Astrocyte (in vitro differentiated cells and primary cell): ENCODE measurements around the gene RNF150. TPM values are rescaled to one million over a fixed set of nuclear protein-coding genes. Genes with fewer than 3 reads are reported as not detected.
A peak's percentile ranks its signal among the peaks of the same experiment; 100 is the strongest.

Experiments used
- DNase-seq: peaks from one replicate; pipeline ENCODE4 v3.0.0-alpha.2; 2010; ENCODE audit warnings: low read depth
- FAIRE-seq: peaks from 2 replicates; lab custom pipeline; 2011; peaks lifted over from hg19 to GRCh38; lab: Jason Lieb, UNC
- H2AFZ ChIP-seq: 2 replicates; pipeline ENCODE4 v1.6.0; 2012; ENCODE audit warnings: low read depth, low read length, inconsistent platforms
- H3K27ac ChIP-seq: 2 replicates; pipeline ENCODE4 v1.5.1; 2011; ENCODE audit warnings: low read depth, low read length, inconsistent platforms
- H3K27me3 ChIP-seq: 2 replicates; pipeline ENCODE4 v1.6.0; 2011; ENCODE audit warnings: low read length, inconsistent platforms; ENCODE audit not compliant: insufficient read depth
- H3K36me3 ChIP-seq: 2 replicates; pipeline ENCODE4 v1.5.1; 2011; ENCODE audit warnings: low read length, inconsistent platforms; ENCODE audit not compliant: insufficient read depth
- H3K4me1 ChIP-seq: 2 replicates; pipeline ENCODE4 v1.5.1; 2011; ENCODE audit warnings: low read length, inconsistent platforms; ENCODE audit not compliant: insufficient read depth
- H3K4me2 ChIP-seq: 2 replicates; pipeline ENCODE4 v1.6.0; 2012; ENCODE audit warnings: low read length, inconsistent platforms
- H3K4me3 ChIP-seq: 2 replicates; pipeline ENCODE4 v1.5.1; 2011; ENCODE audit warnings: low read depth, mild to moderate bottlenecking, low read length, inconsistent platforms; ENCODE audit not compliant: insufficient read depth
- H3K79me2 ChIP-seq: 2 replicates; pipeline ENCODE4 v1.6.0; 2012; ENCODE audit warnings: mild to moderate bottlenecking, low read length, inconsistent platforms; ENCODE audit not compliant: insufficient read depth
- H3K9ac ChIP-seq: 2 replicates; pipeline ENCODE4 v1.6.0; 2012; ENCODE audit warnings: mild to moderate bottlenecking, low read length, inconsistent platforms
- H3K9me3 ChIP-seq: 2 replicates; pipeline ENCODE4 v1.5.1; 2012; ENCODE audit warnings: low read depth, mild to moderate bottlenecking, low read length, inconsistent platforms; ENCODE audit not compliant: insufficient read depth
- H4K20me1 ChIP-seq: 2 replicates; pipeline ENCODE4 v1.6.0; 2012; ENCODE audit warnings: low read length, inconsistent platforms; ENCODE audit not compliant: insufficient read depth
- H3K27ac Mint-ChIP-seq: one replicate; pipeline ENCODE4 v1.8.0; 2021; ENCODE audit warnings: mild to moderate bottlenecking, mixed read lengths; ENCODE audit not compliant: unreplicated experiment
- H3K27me3 Mint-ChIP-seq: one replicate; pipeline ENCODE4 v1.8.0; 2021; ENCODE audit warnings: low read depth, mixed read lengths; ENCODE audit not compliant: unreplicated experiment
- H3K36me3 Mint-ChIP-seq: one replicate; pipeline ENCODE4 v1.8.0; 2021; ENCODE audit warnings: low read depth, mixed read lengths; ENCODE audit not compliant: unreplicated experiment
- H3K4me1 Mint-ChIP-seq: one replicate; pipeline ENCODE4 v1.8.0; 2021; ENCODE audit warnings: low read depth, mixed read lengths; ENCODE audit not compliant: unreplicated experiment
- H3K4me3 Mint-ChIP-seq: one replicate; pipeline ENCODE4 v1.8.0; 2021; ENCODE audit warnings: mild to moderate bottlenecking, moderate library complexity, mixed read lengths; ENCODE audit not compliant: unreplicated experiment
- H3K9me3 Mint-ChIP-seq: one replicate; pipeline ENCODE4 v1.8.0; 2021; ENCODE audit warnings: mild to moderate bottlenecking, mixed read lengths; ENCODE audit not compliant: unreplicated experiment
- CTCF ChIP-seq: IDR thresholded peaks from 2 replicates; pipeline ENCODE4 v1.5.1; 2011; ENCODE audit warnings: low read depth, mild to moderate bottlenecking, inconsistent platforms, low read length, moderate library complexity; ENCODE audit not compliant: insufficient read depth
- EZH2 ChIP-seq: IDR thresholded peaks from 2 replicates; pipeline ENCODE4 v1.6.1; 2012; ENCODE audit warnings: mild to moderate bottlenecking, low read length, inconsistent platforms; ENCODE audit not compliant: insufficient read depth
- total RNA-seq: library from RNA; stranded (reverse); gene quantifications from 2 replicates; pipeline ENCODE4 v1.2.1, GENCODE V29; 2021

RNF150 gene
- total RNA-seq, 1 donor from 2014 or later: 5.2 TPM

GRCh38 chr4:140844061-140844460, 289.2 kb downstream of the RNF150 start:
- Histone ChIP-seq H3K36me3 (no peaks in the 10 kb centered on the region), H3K4me2 (no peak overlapping the region), H2AFZ (no peak overlapping the region), H3K9ac (no peak overlapping the region), H3K4me1 (no peaks in the 10 kb centered on the region), H3K27ac (no peak overlapping the region), H3K27me3 (no peaks in the 10 kb centered on the region), H4K20me1 (no peaks in the 10 kb centered on the region), H3K4me3 (no peak overlapping the region), H3K79me2 (no peaks in the 10 kb centered on the region), H3K9me3 (no peaks in the 10 kb centered on the region)
- TF ChIP-seq CTCF (no peak), EZH2 (no peak)
- no peaks in the 10 kb centered on the region for H3K4me1 Mint-ChIP-seq
- H3K36me3 Mint-ChIP-seq: no peaks in the 10 kb centered on the region
- H3K27me3 Mint-ChIP-seq: no peaks in the 10 kb centered on the region
- no peak overlapping the region for H3K27ac Mint-ChIP-seq
- DNase-seq (no peak), FAIRE-seq (no peak)
- no peak overlapping the region for H3K4me3 Mint-ChIP-seq
- no peaks in the 10 kb centered on the region for H3K9me3 Mint-ChIP-seq

- DNase-seq: no peak
- FAIRE-seq: no peak
- Mint-ChIP-seq H3K4me3 (no peak overlapping the region), H3K27ac (no peak overlapping the region), H3K36me3 (no peaks in the 10 kb centered on the region), H3K9me3 (no peaks in the 10 kb centered on the region), H3K27me3 (no peaks in the 10 kb centered on the region), H3K4me1 (no peaks in the 10 kb centered on the region)
- Histone ChIP-seq H4K20me1 (no peaks in the 10 kb centered on the region), H3K4me3 (no peak overlapping the region), H3K9ac (no peak overlapping the region), H3K4me1 (no peaks in the 10 kb centered on the region), H3K36me3 (no peaks in the 10 kb centered on the region), H3K9me3 (no peaks in the 10 kb centered on the region), H3K27me3 (no peaks in the 10 kb centered on the region), H2AFZ (no peak overlapping the region), H3K27ac (no peak overlapping the region), H3K4me2 (no peak overlapping the region), H3K79me2 (no peaks in the 10 kb centered on the region)
- no peak for TF ChIP-seq CTCF
- no peak for TF ChIP-seq EZH2
Measured at GRCh38 chr4:140841186-140841585, 292.1 kb downstream of the RNF150 start.

GRCh38 chr4:140839888-140840790, 293.1 kb downstream of the RNF150 start:
- Histone ChIP-seq H3K4me1 (no peaks in the 10 kb centered on the region), H3K36me3 (no peaks in the 10 kb centered on the region), H3K27ac (no peak overlapping the region), H3K9me3 (no peaks in the 10 kb centered on the region), H4K20me1 (no peaks in the 10 kb centered on the region), H3K4me3 (no peak overlapping the region), H3K9ac (no peak overlapping the region), H3K4me2 (no peak overlapping the region), H3K79me2 (no peaks in the 10 kb centered on the region), H3K27me3 (peaks cover 2% of the 10 kb centered on the region), H2AFZ (no peak overlapping the region)
- H3K36me3 Mint-ChIP-seq: no peaks in the 10 kb centered on the region
- H3K4me1 Mint-ChIP-seq: no peaks in the 10 kb centered on the region
- no peaks in the 10 kb centered on the region for H3K27me3 Mint-ChIP-seq
- no peaks in the 10 kb centered on the region for H3K9me3 Mint-ChIP-seq
- no peak overlapping the region for H3K27ac Mint-ChIP-seq
- DNase-seq (peak; percentile 10), FAIRE-seq (no peak)
- no peak overlapping the region for H3K4me3 Mint-ChIP-seq
- TF ChIP-seq EZH2 (no peak), CTCF (no peak)
